Lung (tissue), 16 donors: Measurements from ENCODE around the gene RERG. TPM values are rescaled to one million over a fixed set of nuclear protein-coding genes. Genes with fewer than 3 reads are reported as not detected.
A peak's percentile ranks its signal among the peaks of the same experiment; 100 is the strongest.

Experiments used
- ATAC-seq: fragments of 200-7000 bp; cut with Tn5 transposase; one replicate; pipeline ENCODE4 v1.9.1; 2020; ENCODE audit warnings: moderate number of reproducible peaks; ENCODE audit not compliant: insufficient read depth, low FRiP score
- DNase-seq, 3 donors: peaks; one replicate each; pipeline ENCODE4 v3.0.0-alpha.2; 2013 to 2017
- H3K27ac ChIP-seq, 2 donors: one replicate each; pipeline ENCODE4 v1.5.1; 2013; ENCODE audit warnings: mild to moderate bottlenecking in 2 of 2, moderate library complexity in 2 of 2, control low read depth in 1 of 2, inconsistent platforms in 1 of 2, low read depth in 1 of 2, low read length in 1 of 2
- H3K27me3 ChIP-seq, 3 donors: one replicate each; pipeline ENCODE4 v1.5.1; 2013; ENCODE audit warnings: low read length in 2 of 3; ENCODE audit not compliant: control insufficient read depth in 3 of 3, insufficient read depth in 3 of 3
- H3K36me3 ChIP-seq, 4 donors: one replicate each; pipeline ENCODE4 v1.5.1; 2013; ENCODE audit warnings: low read length in 4 of 4, mild to moderate bottlenecking in 1 of 4, moderate library complexity in 1 of 4; ENCODE audit not compliant: control insufficient read depth in 4 of 4, insufficient read depth in 4 of 4
- H3K4me1 ChIP-seq, 5 donors: one replicate each; pipeline ENCODE4 v1.5.1; 2013; ENCODE audit warnings: low read length in 5 of 5, mild to moderate bottlenecking in 2 of 5, moderate library complexity in 1 of 5; ENCODE audit not compliant: control insufficient read depth in 5 of 5, insufficient read depth in 5 of 5
- H3K4me3 ChIP-seq: one replicate; pipeline ENCODE4 v1.5.1; 2013; ENCODE audit warnings: mild to moderate bottlenecking, control low read depth, moderate library complexity
- H3K9ac ChIP-seq, 2 donors: one replicate each; pipeline ENCODE4 v1.5.1; 2013; ENCODE audit warnings: low read length in 2 of 2, control low read depth in 1 of 2; ENCODE audit not compliant: insufficient read depth in 1 of 2
- H3K9me3 ChIP-seq, 4 donors: one replicate each; pipeline ENCODE4 v1.5.1; 2013; ENCODE audit warnings: low read length in 3 of 4, mild to moderate bottlenecking in 1 of 4, moderate library complexity in 1 of 4; ENCODE audit not compliant: control insufficient read depth in 4 of 4, insufficient read depth in 3 of 4
- WGBS, 2 donors: extraction: QIAGEN DNeasy Blood & Tissue Kit; methylation state at CpG; one replicate each; pipeline ENCODE4 v1.1.7; 2013; 5-methylcytosine and 5-hydroxymethylcytosine counted together
- long read RNA-seq, 5 donors: transcript quantifications; one replicate each; lab custom pipeline, GENCODE V29; 2026
- polyA plus RNA-seq, 2 donors: library from polyadenylated mRNA; stranded (reverse); fragments of 200-250 nt; gene quantifications; one replicate each; pipeline ENCODE4 v1.2.1, GENCODE V29; 2013
- total RNA-seq, 2 donors: library from RNA; depleted of rRNA in 1 of 2; stranded (reverse); fragments of >200 nt in 1 of 2; gene quantifications; one replicate each; pipeline ENCODE4 v1.2.1, GENCODE V29; 2014 to 2021
- TF ChIP-seq, protein P1 (sequence below): IDR thresholded peaks from 2 replicates; pipeline ENCODE4 v1.5.1; 2012; ENCODE audit warnings: mild to moderate bottlenecking; ENCODE audit errors: control extremely low read depth, extremely low read depth
- donor health status: control.
- donor health status: control.
- donor health status: Bipolar disorder and iron deficiency.
- donor health status: healthy.
- donor health status: DM: yes; HTN: yes; CAD: no.

Gene RERG, protein sequence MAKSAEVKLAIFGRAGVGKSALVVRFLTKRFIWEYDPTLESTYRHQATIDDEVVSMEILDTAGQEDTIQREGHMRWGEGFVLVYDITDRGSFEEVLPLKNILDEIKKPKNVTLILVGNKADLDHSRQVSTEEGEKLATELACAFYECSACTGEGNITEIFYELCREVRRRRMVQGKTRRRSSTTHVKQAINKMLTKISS
- 10 to 100 TPM; 10.6 to 20.1 TPM for total RNA-seq
- 1 to 10 TPM; 3.3 to 6.4 TPM for polyA plus RNA-seq
- long read RNA-seq, donor 1, partial matches to known transcripts = 0 of 3 reads
- long read RNA-seq, donor 1, other reads (novel, unspliced or antisense) = 0 of 3 reads
- long read RNA-seq, donor 2, partial matches to known transcripts = 0 of 2 reads
- long read RNA-seq, donor 2, other reads (novel, unspliced or antisense) = 0 of 2 reads
- long read RNA-seq, donor 3, partial matches to known transcripts = 0 of 4 reads
- long read RNA-seq, donor 3, other reads (novel, unspliced or antisense) = 0 of 4 reads
- long read RNA-seq, donor 4, partial matches to known transcripts = 0 of 2 reads
- long read RNA-seq, donor 4, other reads (novel, unspliced or antisense) = 0 of 2 reads
- long read RNA-seq, donor 5, partial matches to known transcripts = 0 of 6 reads
- long read RNA-seq, donor 5, other reads (novel, unspliced or antisense) = 0 of 6 reads

DNA sequence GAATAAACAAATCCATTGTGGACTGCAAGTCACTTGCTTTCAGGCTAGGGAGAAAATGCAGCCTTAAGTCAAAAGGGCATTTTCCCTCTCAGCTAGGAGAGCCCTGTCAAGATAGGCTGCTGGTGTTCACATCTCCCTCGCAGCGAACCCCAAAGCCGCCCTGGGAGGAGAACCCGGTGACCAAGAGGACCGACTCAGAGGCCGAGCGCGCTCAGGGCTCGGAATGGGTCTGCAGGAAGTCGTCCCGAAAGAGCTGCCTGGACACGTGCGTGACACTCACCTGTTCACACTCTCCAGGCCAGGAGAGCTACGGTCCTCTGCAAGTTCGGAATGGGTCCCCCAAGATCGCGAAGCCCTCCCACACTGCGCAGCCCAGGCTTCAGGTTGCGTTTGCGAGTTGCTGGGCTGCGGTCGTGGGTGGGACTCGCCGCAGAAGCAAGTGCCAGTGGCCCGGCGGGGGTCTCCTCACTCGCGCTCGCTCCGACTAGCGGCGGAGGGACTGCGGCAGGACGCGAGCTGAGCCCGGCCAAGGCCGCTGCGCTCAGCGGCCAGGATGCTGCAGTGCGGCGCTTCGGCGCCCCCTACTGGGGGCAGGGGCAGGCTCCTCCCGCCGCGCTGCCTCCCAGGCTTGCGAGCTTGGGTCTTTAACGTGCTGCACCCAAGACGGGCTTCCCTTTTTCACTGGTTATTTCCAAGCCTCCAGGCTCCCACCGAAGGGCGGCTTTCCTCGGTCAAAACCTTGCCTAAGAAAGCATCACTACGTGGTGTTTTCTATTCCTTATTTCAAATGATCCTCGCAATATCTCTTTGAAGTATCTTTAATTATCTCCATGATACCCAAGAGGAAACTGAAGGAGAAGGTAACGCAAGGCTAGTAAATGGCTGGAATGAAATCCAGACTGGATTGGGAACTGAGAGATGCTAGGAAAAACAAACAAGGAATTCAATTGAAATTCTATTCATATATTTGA, at the start of gene RERG:
Gene RERG, minus strand, starts transcription at position 503 of the 971 bp plus-strand sequence. CDS start 3,928 bp downstream, outside the sequence.
- Histone ChIP-seq H3K27ac (peak within 1 kb of the TSS; percentile 12 to 69), H3K36me3 (no peaks in the 10 kb centered on the region), H3K4me3 (peak within 1 kb of the TSS; percentile 9), H3K9me3 (no peaks in the 10 kb centered on the region), H3K4me1 (peaks cover 0 to 24% (median 0%) of the 10 kb centered on the region in 5 donors), H3K9ac (peak within 1 kb of the TSS in 1 of 2 donors; percentile 47), H3K27me3 (no peaks in the 10 kb centered on the region)
- TF ChIP-seq, protein P1, sequence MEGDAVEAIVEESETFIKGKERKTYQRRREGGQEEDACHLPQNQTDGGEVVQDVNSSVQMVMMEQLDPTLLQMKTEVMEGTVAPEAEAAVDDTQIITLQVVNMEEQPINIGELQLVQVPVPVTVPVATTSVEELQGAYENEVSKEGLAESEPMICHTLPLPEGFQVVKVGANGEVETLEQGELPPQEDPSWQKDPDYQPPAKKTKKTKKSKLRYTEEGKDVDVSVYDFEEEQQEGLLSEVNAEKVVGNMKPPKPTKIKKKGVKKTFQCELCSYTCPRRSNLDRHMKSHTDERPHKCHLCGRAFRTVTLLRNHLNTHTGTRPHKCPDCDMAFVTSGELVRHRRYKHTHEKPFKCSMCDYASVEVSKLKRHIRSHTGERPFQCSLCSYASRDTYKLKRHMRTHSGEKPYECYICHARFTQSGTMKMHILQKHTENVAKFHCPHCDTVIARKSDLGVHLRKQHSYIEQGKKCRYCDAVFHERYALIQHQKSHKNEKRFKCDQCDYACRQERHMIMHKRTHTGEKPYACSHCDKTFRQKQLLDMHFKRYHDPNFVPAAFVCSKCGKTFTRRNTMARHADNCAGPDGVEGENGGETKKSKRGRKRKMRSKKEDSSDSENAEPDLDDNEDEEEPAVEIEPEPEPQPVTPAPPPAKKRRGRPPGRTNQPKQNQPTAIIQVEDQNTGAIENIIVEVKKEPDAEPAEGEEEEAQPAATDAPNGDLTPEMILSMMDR = peak; percentile 89
- 5 to 6% methylated on average over 55 of the region's 55 CpGs for WGBS, 2 donors
- ATAC-seq = peak; percentile 99
- DNase-seq = peak; percentile 87 to 94 (median 89)

DNA sequence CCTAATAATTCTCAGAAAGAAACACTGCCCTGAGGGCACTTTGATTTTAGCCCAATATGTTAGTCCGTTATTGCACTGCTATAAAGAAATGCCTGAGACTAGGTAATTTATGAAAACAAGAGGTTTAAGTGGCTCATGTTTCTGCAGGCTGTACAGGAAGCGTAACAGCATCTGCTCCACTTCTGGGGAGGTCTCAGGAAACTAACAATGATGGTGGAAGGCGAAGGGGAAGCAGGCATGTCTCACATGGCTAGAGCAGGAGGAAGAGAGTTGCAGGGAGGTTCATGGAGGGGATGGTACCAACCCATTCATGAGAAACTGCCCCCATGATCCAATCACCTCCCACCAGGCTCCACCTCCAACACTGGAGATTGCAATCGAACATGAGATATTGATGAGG, 49.4 kb upstream of the RERG start:
- H3K9me3 ChIP-seq = no peaks in the 10 kb centered on the region
- ATAC-seq (no peak), DNase-seq (no peak)
- H3K27ac ChIP-seq = no peak overlapping the region
- H3K27me3 ChIP-seq = no peaks in the 10 kb centered on the region
- H3K4me1 ChIP-seq = no peaks in the 10 kb centered on the region
- H3K9ac ChIP-seq = no peak overlapping the region
- TF ChIP-seq, protein P1 = no peak
- WGBS, 2 donors = 46 to 62% methylated on average over 4 of the region's 4 CpGs
- H3K4me3 ChIP-seq = no peak overlapping the region
- H3K36me3 ChIP-seq = no peaks in the 10 kb centered on the region

DNA sequence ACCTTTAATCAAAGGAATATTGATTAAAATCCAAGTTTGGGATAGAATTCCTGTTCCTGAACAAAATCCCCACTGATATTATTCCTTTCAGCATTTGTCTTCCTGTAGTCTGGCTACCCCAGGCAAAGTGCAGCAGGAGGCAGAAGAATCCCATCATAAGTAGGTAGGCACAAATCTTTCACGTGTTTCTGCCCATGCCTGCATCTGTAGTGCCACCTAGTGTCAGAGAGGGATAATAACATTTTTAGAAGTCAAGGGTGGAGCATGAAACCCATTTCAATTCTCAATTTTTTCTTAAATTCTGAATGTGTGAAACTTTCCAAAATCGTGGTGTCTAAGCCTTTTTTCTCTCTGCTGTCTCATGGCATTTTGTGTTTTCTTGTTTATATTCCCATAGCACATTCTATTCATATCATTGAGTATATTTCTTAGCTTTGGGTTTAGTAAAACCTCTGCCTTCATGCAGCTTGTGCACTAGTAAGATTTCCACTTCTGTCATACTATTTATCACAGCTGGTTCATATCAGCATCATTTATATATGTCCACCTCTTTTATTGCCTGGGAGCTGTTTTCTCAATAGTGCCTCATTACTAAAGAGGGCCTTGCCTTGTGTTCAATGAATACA, 47.8 kb upstream of the RERG start:
- peak; percentile 93 for ATAC-seq

More for the DNA sequence above, 47.8 kb upstream of the RERG start:
- Histone ChIP-seq H3K36me3 (no peaks in the 10 kb centered on the region), H3K9ac (no peak overlapping the region), H3K27ac (no peak overlapping the region), H3K9me3 (no peaks in the 10 kb centered on the region), H3K27me3 (no peaks in the 10 kb centered on the region), H3K4me3 (no peak overlapping the region), H3K4me1 (no peaks in the 10 kb centered on the region)
- peak; percentile 58 to 81 (median 78) for DNase-seq
- TF ChIP-seq, protein P1 = peak; percentile 79
- WGBS, 2 donors = 0% methylated on average over 2 of the region's 2 CpGs
